ENCODE results near the gene PPP1CA. TPM values are rescaled to one million over a fixed set of nuclear protein-coding genes. Genes with fewer than 3 reads are reported as not detected.

The PPP1CA gene
- total RNA-seq, 1 experiment from 2014 or later = 238 TPM

DNA sequence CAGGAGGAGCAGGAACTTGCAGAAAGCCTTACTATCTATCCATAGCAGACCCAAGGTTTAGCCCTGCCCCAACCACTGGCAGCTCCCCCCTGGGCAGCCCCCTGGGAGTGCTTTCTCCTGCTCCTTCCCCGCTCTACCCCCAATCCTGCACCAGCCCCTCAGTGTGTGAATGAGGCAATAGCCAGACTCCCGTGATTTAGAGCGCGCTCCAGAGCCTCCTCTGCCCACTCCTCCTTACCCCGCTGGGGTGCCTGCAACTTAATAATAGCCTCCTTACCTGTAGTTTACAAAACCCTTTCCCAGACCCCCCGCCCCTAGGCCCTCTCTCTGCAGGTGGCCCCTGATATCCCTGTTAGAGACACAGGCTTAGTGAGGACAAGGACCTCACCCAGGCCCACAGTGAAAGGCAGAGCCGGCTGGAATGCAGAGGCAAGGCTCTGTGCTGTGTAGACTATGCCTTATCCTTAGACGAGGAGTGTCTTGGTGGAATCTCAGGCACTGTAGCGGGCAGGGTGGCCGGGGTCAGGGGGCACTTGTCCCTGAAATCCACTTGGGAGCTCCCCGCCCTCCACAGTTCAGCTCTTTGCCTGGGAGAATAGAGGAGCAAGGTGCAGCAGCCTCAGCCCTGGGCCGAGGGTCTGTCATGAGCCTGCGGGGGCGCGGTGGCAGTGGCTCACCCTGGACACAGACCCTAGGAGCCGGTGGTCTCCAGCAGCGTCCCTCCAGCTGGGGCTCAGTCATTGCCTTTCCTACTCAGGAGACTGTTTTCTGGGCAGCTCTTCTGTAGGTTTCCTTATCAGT is 9.5 kb upstream of the PPP1CA start:
- Histone ChIP-seq H4K20me1 (ENCODE audit: insufficient read depth) (no peaks in the 10 kb centered on the region), H3K4me3 (replicated peaks in 1 of 2; ENCODE audit: low read depth in 1 of 2, low read length in 2 of 2) (no peak overlapping the region), H3K27me3 (ENCODE audit: insufficient read depth, low read length) (no peaks in the 10 kb centered on the region), H3K9me3 (ENCODE audit: control insufficient read depth in 1 of 2, insufficient read depth in 1 of 2, low read depth in 1 of 2, low read length in 2 of 2) (no peaks in the 10 kb centered on the region), H3K79me2 (ENCODE audit: insufficient read depth, low read length) (no peaks in the 10 kb centered on the region), H3K36me3 (ENCODE audit: control insufficient read depth in 1 of 2, insufficient read depth in 2 of 2, low read length in 2 of 2) (no peaks in the 10 kb centered on the region), H3K4me2 (ENCODE audit: low read length) (no peak overlapping the region), H2AFZ (ENCODE audit: low read depth, low read length, poor library complexity, severe bottlenecking) (no peak overlapping the region), H3K9ac (ENCODE audit: low read length) (no peak overlapping the region), H3K27ac (ENCODE audit: low read depth, low read length) (no peak overlapping the region), H3K4me1 (ENCODE audit: control insufficient read depth in 1 of 2, insufficient read depth in 2 of 2, low read length in 2 of 2) (peaks cover 9 to 21% of the 10 kb centered on the region in 2 experiments; a peak in 3 of 4 replicates), H3K9me2 (ENCODE audit: insufficient read depth) (no peaks in the 10 kb centered on the region)
- BruUV-seq (replicated peaks) = no TSS peak
- ChIA-PET RAD21 (ENCODE audit: low non-redundant PET in 1 of 2, low total read pairs in 2 of 2, uncharacterized antibody in 2 of 2, unreplicated experiment in 2 of 2) (no interaction called here), CTCF (no interaction called here), POLR2A (no interaction called here)
- no peak for ATAC-seq
- TF ChIP-seq ZFX (IDR thresholded peaks at IDR 0.05) = no peak
- TF ChIP-seq, protein P1, sequence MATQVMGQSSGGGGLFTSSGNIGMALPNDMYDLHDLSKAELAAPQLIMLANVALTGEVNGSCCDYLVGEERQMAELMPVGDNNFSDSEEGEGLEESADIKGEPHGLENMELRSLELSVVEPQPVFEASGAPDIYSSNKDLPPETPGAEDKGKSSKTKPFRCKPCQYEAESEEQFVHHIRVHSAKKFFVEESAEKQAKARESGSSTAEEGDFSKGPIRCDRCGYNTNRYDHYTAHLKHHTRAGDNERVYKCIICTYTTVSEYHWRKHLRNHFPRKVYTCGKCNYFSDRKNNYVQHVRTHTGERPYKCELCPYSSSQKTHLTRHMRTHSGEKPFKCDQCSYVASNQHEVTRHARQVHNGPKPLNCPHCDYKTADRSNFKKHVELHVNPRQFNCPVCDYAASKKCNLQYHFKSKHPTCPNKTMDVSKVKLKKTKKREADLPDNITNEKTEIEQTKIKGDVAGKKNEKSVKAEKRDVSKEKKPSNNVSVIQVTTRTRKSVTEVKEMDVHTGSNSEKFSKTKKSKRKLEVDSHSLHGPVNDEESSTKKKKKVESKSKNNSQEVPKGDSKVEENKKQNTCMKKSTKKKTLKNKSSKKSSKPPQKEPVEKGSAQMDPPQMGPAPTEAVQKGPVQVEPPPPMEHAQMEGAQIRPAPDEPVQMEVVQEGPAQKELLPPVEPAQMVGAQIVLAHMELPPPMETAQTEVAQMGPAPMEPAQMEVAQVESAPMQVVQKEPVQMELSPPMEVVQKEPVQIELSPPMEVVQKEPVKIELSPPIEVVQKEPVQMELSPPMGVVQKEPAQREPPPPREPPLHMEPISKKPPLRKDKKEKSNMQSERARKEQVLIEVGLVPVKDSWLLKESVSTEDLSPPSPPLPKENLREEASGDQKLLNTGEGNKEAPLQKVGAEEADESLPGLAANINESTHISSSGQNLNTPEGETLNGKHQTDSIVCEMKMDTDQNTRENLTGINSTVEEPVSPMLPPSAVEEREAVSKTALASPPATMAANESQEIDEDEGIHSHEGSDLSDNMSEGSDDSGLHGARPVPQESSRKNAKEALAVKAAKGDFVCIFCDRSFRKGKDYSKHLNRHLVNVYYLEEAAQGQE (IDR thresholded peaks at IDR 0.05; ENCODE audit: low read depth) = no peak
- TF ChIP-seq, protein P2, sequence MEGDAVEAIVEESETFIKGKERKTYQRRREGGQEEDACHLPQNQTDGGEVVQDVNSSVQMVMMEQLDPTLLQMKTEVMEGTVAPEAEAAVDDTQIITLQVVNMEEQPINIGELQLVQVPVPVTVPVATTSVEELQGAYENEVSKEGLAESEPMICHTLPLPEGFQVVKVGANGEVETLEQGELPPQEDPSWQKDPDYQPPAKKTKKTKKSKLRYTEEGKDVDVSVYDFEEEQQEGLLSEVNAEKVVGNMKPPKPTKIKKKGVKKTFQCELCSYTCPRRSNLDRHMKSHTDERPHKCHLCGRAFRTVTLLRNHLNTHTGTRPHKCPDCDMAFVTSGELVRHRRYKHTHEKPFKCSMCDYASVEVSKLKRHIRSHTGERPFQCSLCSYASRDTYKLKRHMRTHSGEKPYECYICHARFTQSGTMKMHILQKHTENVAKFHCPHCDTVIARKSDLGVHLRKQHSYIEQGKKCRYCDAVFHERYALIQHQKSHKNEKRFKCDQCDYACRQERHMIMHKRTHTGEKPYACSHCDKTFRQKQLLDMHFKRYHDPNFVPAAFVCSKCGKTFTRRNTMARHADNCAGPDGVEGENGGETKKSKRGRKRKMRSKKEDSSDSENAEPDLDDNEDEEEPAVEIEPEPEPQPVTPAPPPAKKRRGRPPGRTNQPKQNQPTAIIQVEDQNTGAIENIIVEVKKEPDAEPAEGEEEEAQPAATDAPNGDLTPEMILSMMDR (IDR thresholded peaks at IDR 0.05 in 2 of 3, conservative IDR thresholded peaks at IDR 0.05 in 1 of 3; ENCODE audit: borderline replicate concordance in 1 of 3, insufficient read depth in 1 of 3, low read depth in 2 of 3, low read length in 2 of 3) = no peak
- no peak for TF ChIP-seq YY1 (IDR thresholded peaks at IDR 0.05; ENCODE audit: extremely low read depth, insufficient replicate concordance, low read depth, low read length)
- TF ChIP-seq SIN3A (IDR thresholded peaks at IDR 0.05; ENCODE audit: low read depth) = no peak
- no peak for TF ChIP-seq EZH2 (IDR thresholded peaks at IDR 0.05)
- no peak for TF ChIP-seq FOSL1 (IDR thresholded peaks at IDR 0.05; ENCODE audit: low read depth)
- no peak for TF ChIP-seq POLR2A (IDR thresholded peaks at IDR 0.05; ENCODE audit: borderline replicate concordance, extremely low read depth, insufficient read depth, insufficient read length)
- no peak for TF ChIP-seq JUND (IDR thresholded peaks at IDR 0.05)
- TF ChIP-seq, protein P3, sequence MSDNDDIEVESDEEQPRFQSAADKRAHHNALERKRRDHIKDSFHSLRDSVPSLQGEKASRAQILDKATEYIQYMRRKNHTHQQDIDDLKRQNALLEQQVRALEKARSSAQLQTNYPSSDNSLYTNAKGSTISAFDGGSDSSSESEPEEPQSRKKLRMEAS (IDR thresholded peaks at IDR 0.05) = no peak
- no peak for DNase-seq (ENCODE audit: low read depth, low spot score)
- intact Hi-C loops (cut with micrococcal nuclease) = no loop called here
